ENCODE measurements around the gene ZMYND15. TPM values are rescaled to one million over a fixed set of nuclear protein-coding genes. Genes with fewer than 3 reads are reported as not detected.

The ZMYND15 gene
- total and polyA plus RNA-seq, 2 of the 4 experiments (the other 2 are of a cell fraction) = 0.07 TPM; not detected in 1

DNA sequence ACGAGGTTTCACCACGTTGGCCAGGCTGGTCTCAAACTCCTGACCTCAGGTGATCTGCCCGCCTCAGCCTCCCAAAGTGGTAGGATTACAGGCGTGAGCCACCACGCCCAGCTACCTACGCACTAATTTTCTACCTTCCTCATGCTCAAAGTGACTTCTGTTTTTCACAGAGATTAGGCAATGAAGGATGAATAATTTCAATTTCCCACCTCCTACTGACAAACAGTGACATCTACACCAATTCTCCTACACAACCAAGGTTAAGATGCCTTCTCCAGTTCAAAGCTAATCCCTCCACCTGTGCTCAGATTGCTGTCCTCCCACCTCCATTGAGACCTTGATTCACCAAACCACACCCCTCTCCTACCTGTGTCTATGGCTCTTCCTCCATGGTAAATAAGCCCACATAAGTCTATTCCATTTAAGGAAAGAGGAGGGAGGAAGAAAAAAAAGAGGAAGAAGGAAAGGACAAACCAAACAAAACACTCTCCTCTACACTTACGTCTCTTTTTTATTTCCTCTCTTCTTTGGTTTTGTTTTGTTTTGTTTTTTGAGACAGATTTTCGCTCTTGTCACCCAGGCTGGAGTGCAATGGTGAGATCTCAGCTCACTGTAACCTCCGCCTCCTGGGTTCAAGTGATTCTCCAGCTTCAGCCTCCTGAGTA is 13.9 kb upstream of the ZMYND15 start:
- no peaks in the 10 kb centered on the region for H3K36me3 ChIP-seq (ENCODE audit: control insufficient read depth, insufficient read depth, low read length)
- BruUV-seq (replicated peaks) = no TSS peak
- no peak overlapping the region for H2BK5ac ChIP-seq (ENCODE audit: low read depth, low read length, poor library complexity, severe bottlenecking)
- H2AK5ac ChIP-seq (ENCODE audit: low read depth, low read length) = no peak overlapping the region
- no peak overlapping the region for H2AK9ac ChIP-seq (replicated peaks; ENCODE audit: low read depth, low read length, poor library complexity)
- H2BK120ac ChIP-seq (ENCODE audit: low read depth, low read length) = no peak overlapping the region
- no peak overlapping the region for H3K4me2 ChIP-seq (ENCODE audit: low read depth, low read length)
- H3K18ac ChIP-seq (ENCODE audit: low read depth, low read length) = no peak overlapping the region
- no peak overlapping the region for H3K4me3 ChIP-seq (ENCODE audit: insufficient read depth, low read depth, low read length)
- intact Hi-C loops (cut with micrococcal nuclease) (no loop called here), in situ Hi-C loops (cut with MboI; ENCODE audit: low sequenced_read_pairs) (no loop called here), dilution Hi-C loops (cut with HindIII; ENCODE audit: low sequenced_read_pairs, unreplicated experiment) (no loop called here)
- H4K91ac ChIP-seq (ENCODE audit: insufficient read depth, low read depth, low read length) = no peak overlapping the region
- no peak overlapping the region for H3K27ac ChIP-seq (ENCODE audit: insufficient read depth, low read length)
- H4K5ac ChIP-seq (ENCODE audit: low read depth, low read length) = no peak overlapping the region
- H2BK20ac ChIP-seq (ENCODE audit: low read depth, low read length) = no peak overlapping the region
- ChIA-PET CTCF (no interaction called here), POLR2A (ENCODE audit: unreplicated experiment) (no interaction called here)
- no peak overlapping the region for H2BK15ac ChIP-seq (ENCODE audit: low read depth, low read length)
- no peak overlapping the region for H3K56ac ChIP-seq (ENCODE audit: extremely low read depth, insufficient read depth, low read length)
- WGBS, 2 experiments (ENCODE audit: extremely low coverage in 2 of 2, insufficient read length in 1 of 2) = no CpG with 5 or more reads among the region's 9 CpGs
- H4K8ac ChIP-seq (ENCODE audit: low read depth in 2 of 2, low read length in 2 of 2) = no peak overlapping the region
- no peak overlapping the region for H3K14ac ChIP-seq (replicated peaks; ENCODE audit: low read depth, low read length)
- H3K9me3 ChIP-seq (ENCODE audit: control insufficient read depth, insufficient read depth, low read length) = no peaks in the 10 kb centered on the region
- DNase-seq (no peak), ATAC-seq (ENCODE audit: low read depth) (no peak)
- H3K9ac ChIP-seq (ENCODE audit: low read depth, low read length) = no peak overlapping the region
- H3K23ac ChIP-seq (ENCODE audit: low read depth, low read length) = no peak overlapping the region
- H3K4me1 ChIP-seq (ENCODE audit: control insufficient read depth, insufficient read depth, low read length) = peaks cover 5% of the 10 kb centered on the region
- no peaks in the 10 kb centered on the region for H3K79me1 ChIP-seq (ENCODE audit: low read depth in 1 of 2, low read length in 2 of 2)
- no peak overlapping the region for H3K4ac ChIP-seq (ENCODE audit: low read depth, low read length)
- TF ChIP-seq NFE2L2 (IDR thresholded peaks at IDR 0.05; ENCODE audit: low read depth, low read length) (no peak), RCOR1 (IDR thresholded peaks at IDR 0.05; ENCODE audit: insufficient replicate concordance, low read length) (no peak)
- H2AFZ ChIP-seq (replicated peaks; ENCODE audit: low read length, poor library complexity) = no peak overlapping the region
- peaks cover 8% of the 10 kb centered on the region for H3K27me3 ChIP-seq (ENCODE audit: control insufficient read depth, insufficient read depth, low read length)
- H4K20me1 ChIP-seq (ENCODE audit: insufficient read depth, low read length) = 0 out of 2 replicates have a peak, but pooled peaks cover 3% of the 10 kb centered on the region
- H3K9me1 ChIP-seq (ENCODE audit: insufficient read depth, low read length) = peaks cover 5% of the 10 kb centered on the region
